ENCODE results near the gene DPY30. TPM values are rescaled to one million over a fixed set of nuclear protein-coding genes. Genes with fewer than 3 reads are reported as not detected.

Gene DPY30
- total and polyA plus RNA-seq, 2 of the 4 experiments (the other 2 are of a cell fraction): 65.2 to 85.2 TPM

- Histone ChIP-seq H3K36me3 (ENCODE audit: control insufficient read depth, insufficient read depth, low read length) (peaks cover 2% of the 10 kb centered on the region; the same call in 1 of the 2 replicates), H2BK20ac (ENCODE audit: low read depth, low read length) (peak within 1 kb of the TSS; percentile 9; the same call in 1 of the 2 replicates), H2BK120ac (ENCODE audit: low read depth, low read length) (peak within 1 kb of the TSS; percentile 58; the same call in 1 of the 2 replicates), H3K14ac (replicated peaks; ENCODE audit: low read depth, low read length) (peak within 1 kb of the TSS; percentile 95), H3K23ac (ENCODE audit: low read depth, low read length) (peak within 1 kb of the TSS; percentile 82), H4K5ac (ENCODE audit: low read depth, low read length) (peak within 1 kb of the TSS; percentile 70), H3K4me2 (ENCODE audit: low read depth, low read length) (peak within 1 kb of the TSS; percentile 100), H2AK9ac (replicated peaks; ENCODE audit: low read depth, low read length, poor library complexity) (peak within 1 kb of the TSS; percentile 86), H2BK15ac (ENCODE audit: low read depth, low read length) (peak within 1 kb of the TSS; percentile 3; the same call in 1 of the 3 replicates), H4K91ac (ENCODE audit: insufficient read depth, low read depth, low read length) (peak within 1 kb of the TSS; percentile 50; the same call in 1 of the 2 replicates), H3K4me3 (ENCODE audit: insufficient read depth, low read depth, low read length) (peak within 1 kb of the TSS; percentile 58), H2BK5ac (ENCODE audit: low read depth, low read length, poor library complexity, severe bottlenecking) (peak within 1 kb of the TSS; percentile 64), H3K9me1 (ENCODE audit: insufficient read depth, low read length) (no peaks in the 10 kb centered on the region; the same call in 1 of the 2 replicates), H3K27me3 (ENCODE audit: control insufficient read depth, insufficient read depth, low read length) (no peaks in the 10 kb centered on the region), H2AFZ (replicated peaks; ENCODE audit: low read length, poor library complexity) (peak within 1 kb of the TSS; percentile 97), H3K27ac (ENCODE audit: insufficient read depth, low read length) (peak within 1 kb of the TSS; percentile 75), H3K56ac (ENCODE audit: extremely low read depth, insufficient read depth, low read length) (peak within 1 kb of the TSS; percentile 94), H3K4me1 (ENCODE audit: control insufficient read depth, insufficient read depth, low read length) (peaks cover 2% of the 10 kb centered on the region; the same call in 1 of the 2 replicates), H3K18ac (ENCODE audit: low read depth, low read length) (0 out of 2 replicates have a peak within 1 kb of the TSS, but pooled peaks have one; percentile 7), H3K9me3 (ENCODE audit: control insufficient read depth, insufficient read depth, low read length) (no peaks in the 10 kb centered on the region), H4K8ac (ENCODE audit: low read depth in 2 of 2, low read length in 2 of 2) (peak within 1 kb of the TSS; percentile 25 to 85; a peak in 3 of 4 replicates), H3K4ac (ENCODE audit: low read depth, low read length) (peak within 1 kb of the TSS; percentile 82), H4K20me1 (ENCODE audit: insufficient read depth, low read length) (no peaks in the 10 kb centered on the region), H3K79me1 (ENCODE audit: low read depth in 1 of 2, low read length in 2 of 2) (peaks cover 0 to 22% of the 10 kb centered on the region in 2 experiments; a peak in 2 of 4 replicates), H2AK5ac (ENCODE audit: low read depth, low read length) (peak within 1 kb of the TSS; percentile 15; the same call in 1 of the 2 replicates), H3K9ac (ENCODE audit: low read depth, low read length) (peak within 1 kb of the TSS; percentile 94)
- ATAC-seq (ENCODE audit: low read depth): peak; percentile 94
- ChIA-PET CTCF (interaction anchor here (1.1 to 1.4 kb wide), 2 partner anchors 9 to 17 kb away, joined by 3 read pairs; no protein-coding TSS in a partner anchor), POLR2A (ENCODE audit: unreplicated experiment) (interaction anchor here (0.7 kb wide), 1 partner anchor 52 kb away, joined by 4 read pairs; the partner anchor contains the start of gene MEMO1)
- dilution Hi-C loops (cut with HindIII; ENCODE audit: low sequenced_read_pairs, unreplicated experiment) (no loop called here), intact Hi-C loops (cut with micrococcal nuclease) (loop anchor here (1.0 to 2.0 kb wide), 3 partner anchors 23 to 73 kb away; no protein-coding TSS in a partner anchor), in situ Hi-C loops (cut with MboI; ENCODE audit: low sequenced_read_pairs) (no loop called here)
- peak; percentile 95 for DNase-seq
- WGBS, 2 experiments (ENCODE audit: extremely low coverage in 2 of 2, insufficient read length in 1 of 2): 0% methylated on average over 8 of the region's 79 CpGs; no CpG with 5 or more reads in 1 of the 2 experiments
- TF ChIP-seq SMC3 (IDR thresholded peaks at IDR 0.05; ENCODE audit: low read depth, low read length) (0 out of 2 replicates have a peak, but pooled peaks have one; percentile 20), BHLHE40 (IDR thresholded peaks at IDR 0.05; ENCODE audit: low read depth, low read length) (peak; percentile 59; the same call in 1 of the 2 replicates), MAZ (IDR thresholded peaks at IDR 0.05; ENCODE audit: borderline replicate concordance, low read depth, low read length) (peak; percentile 95), RCOR1 (IDR thresholded peaks at IDR 0.05; ENCODE audit: insufficient replicate concordance, low read length) (no peak), RAD21 (IDR thresholded peaks at IDR 0.05; ENCODE audit: low read length) (peak; percentile 27; the same call in 1 of the 2 replicates), MXI1 (IDR thresholded peaks at IDR 0.05; ENCODE audit: borderline replicate concordance, low read depth, low read length) (peak; percentile 92), CHD1 (IDR thresholded peaks at IDR 0.05; ENCODE audit: low read depth, low read length) (no peak)
- TF ChIP-seq, protein P1, sequence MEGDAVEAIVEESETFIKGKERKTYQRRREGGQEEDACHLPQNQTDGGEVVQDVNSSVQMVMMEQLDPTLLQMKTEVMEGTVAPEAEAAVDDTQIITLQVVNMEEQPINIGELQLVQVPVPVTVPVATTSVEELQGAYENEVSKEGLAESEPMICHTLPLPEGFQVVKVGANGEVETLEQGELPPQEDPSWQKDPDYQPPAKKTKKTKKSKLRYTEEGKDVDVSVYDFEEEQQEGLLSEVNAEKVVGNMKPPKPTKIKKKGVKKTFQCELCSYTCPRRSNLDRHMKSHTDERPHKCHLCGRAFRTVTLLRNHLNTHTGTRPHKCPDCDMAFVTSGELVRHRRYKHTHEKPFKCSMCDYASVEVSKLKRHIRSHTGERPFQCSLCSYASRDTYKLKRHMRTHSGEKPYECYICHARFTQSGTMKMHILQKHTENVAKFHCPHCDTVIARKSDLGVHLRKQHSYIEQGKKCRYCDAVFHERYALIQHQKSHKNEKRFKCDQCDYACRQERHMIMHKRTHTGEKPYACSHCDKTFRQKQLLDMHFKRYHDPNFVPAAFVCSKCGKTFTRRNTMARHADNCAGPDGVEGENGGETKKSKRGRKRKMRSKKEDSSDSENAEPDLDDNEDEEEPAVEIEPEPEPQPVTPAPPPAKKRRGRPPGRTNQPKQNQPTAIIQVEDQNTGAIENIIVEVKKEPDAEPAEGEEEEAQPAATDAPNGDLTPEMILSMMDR (conservative IDR thresholded peaks at IDR 0.05; ENCODE audit: low read depth, low read length): peak; percentile 51
- BruUV-seq (replicated peaks): no TSS peak
These were observed 23.9 kb upstream of the DPY30 start, which contains the start of gene SPAST for GRCh38 chr2:32063310-32064020. Gene SPAST (plus strand): TSS chr2:32063556. CDS start chr2:32063832, 276 bp downstream.
